Body of pancreas (tissue), 4 donors: Measurements from ENCODE around the gene POLR3E. TPM values are rescaled to one million over a fixed set of nuclear protein-coding genes. Genes with fewer than 3 reads are reported as not detected.

Experiments used
- ATAC-seq: fragments of 150-250 bp; one replicate; pipeline ENCODE4 v1.9.1; 2016
- DNase-seq, 4 donors: peaks; one replicate each; pipeline ENCODE4 v3.0.0-alpha.2; 2019
- H3K27ac ChIP-seq, 4 donors: fragments of 200-600 bp; sonication (generic); 1 replicate in 3 of 4; 2 replicates in 1 of 4; pipeline versions ENCODE4 v1.5.1 to v1.6.1; 2016 to 2019; ENCODE audit warnings: mild to moderate bottlenecking in 1 of 4, mixed read lengths in 1 of 4, moderate library complexity in 1 of 4
- H3K27me3 ChIP-seq, 2 donors: fragments of 200-600 bp; sonication (generic); one replicate each; pipeline ENCODE4 v1.6.0; 2016; ENCODE audit warnings: mild to moderate bottlenecking in 1 of 2
- H3K36me3 ChIP-seq, 2 donors: fragments of 200-600 bp; sonication (generic); replicated peaks in 1 of 2; 2 replicates each; pipeline ENCODE4 v1.5.1; 2016; ENCODE audit warnings: low read depth in 2 of 2; ENCODE audit not compliant: insufficient read depth in 1 of 2
- H3K4me1 ChIP-seq: fragments of 200-600 bp; sonication (generic); one replicate; pipeline ENCODE4 v1.6.0; 2016
- H3K4me3 ChIP-seq, 2 donors: fragments of 200-600 bp; sonication (generic); 1 replicate in 1 of 2; 2 replicates in 1 of 2; pipeline ENCODE4 v1.5.1; 2016 to 2019
- H3K9me3 ChIP-seq, 3 donors: fragments of 200-600 bp; sonication (generic); 1 replicate in 2 of 3; 2 replicates in 1 of 3; pipeline ENCODE4 v1.5.1; 2016
- CTCF ChIP-seq, 7 experiments: fragments of 450-650 bp in 4 of 7; fragments of 200-600 bp in 3 of 7; sonication (generic) in 3 of 7; IDR thresholded peaks; one replicate each; pipeline ENCODE4 v1.5.1; 2016 to 2019; ENCODE audit warnings: antibody characterized with exemption in 7 of 7
- POLR2A ChIP-seq, 3 donors: fragments of 450-650 bp; IDR thresholded peaks; one replicate each; pipeline ENCODE4 v1.6.1; 2016; ENCODE audit warnings: antibody characterized with exemption in 3 of 3, mild to moderate bottlenecking in 2 of 3
- WGBS, 2 donors: methylation state at CpG; one replicate each; pipeline ENCODE4 v1.1.5; 2017; 5-methylcytosine and 5-hydroxymethylcytosine counted together
- intact Hi-C: fragments of 100-400 bp; cut with DNase I; formaldehyde crosslinking; loops from one replicate; pipeline ENCODE4 v1.15.1; 2023
- total RNA-seq, 2 donors: library from RNA; depleted of rRNA; stranded (reverse); fragments of >200 nt; gene quantifications; one replicate each; pipeline ENCODE4 v1.1.0, GENCODE V29; 2016

Gene POLR3E
- total RNA-seq, 2 donors from 2014 or later = 52.1 to 94.9 TPM

- intact Hi-C loops = no loop called here
- H3K4me1 ChIP-seq = peaks cover 7% of the 10 kb centered on the region
- H3K9me3 ChIP-seq = no peaks in the 10 kb centered on the region
- no peak overlapping the region for H3K4me3 ChIP-seq
- no peak for DNase-seq
- no peak for ATAC-seq
- H3K36me3 ChIP-seq = peaks cover 0 to 33% of the 10 kb centered on the region in 2 donors
- no peaks in the 10 kb centered on the region for H3K27me3 ChIP-seq
- H3K27ac ChIP-seq = no peak overlapping the region
- TF ChIP-seq POLR2A (IDR thresholded peaks at IDR 0.05) (no peak), CTCF (IDR thresholded peaks at IDR 0.05) (no peak)
- WGBS, 2 donors = 90% methylated on average over 9 to 24 of the region's 24 CpGs
These were observed 27.0 kb downstream of the POLR3E start for GRCh38 chr16:22323959-22324786.

GRCh38 chr16:22324787-22325597 is 27.8 kb downstream of the POLR3E start:
- WGBS, 2 donors = 87 to 94% methylated on average over 17 to 19 of the region's 19 CpGs

GRCh38 chr16:22325598-22326368 is 28.6 kb downstream of the POLR3E start:
- no peak overlapping the region for H3K27ac ChIP-seq
- H3K36me3 ChIP-seq = peaks cover 0 to 31% of the 10 kb centered on the region in 2 donors
- peaks cover 7% of the 10 kb centered on the region for H3K4me1 ChIP-seq
- H3K27me3 ChIP-seq = no peaks in the 10 kb centered on the region
- H3K4me3 ChIP-seq = no peak overlapping the region
- no peak for ATAC-seq
- intact Hi-C loops = no loop called here
- TF ChIP-seq POLR2A (IDR thresholded peaks at IDR 0.05) (no peak), CTCF (IDR thresholded peaks at IDR 0.05) (no peak)
- H3K9me3 ChIP-seq = no peaks in the 10 kb centered on the region
- 91 to 95% methylated on average over 24 to 39 of the region's 46 CpGs for WGBS, 2 donors
- DNase-seq = no peak

More at GRCh38 chr16:22324787-22325597, 27.8 kb downstream of the POLR3E start:
- Histone ChIP-seq H3K36me3 (peaks cover 0 to 33% of the 10 kb centered on the region in 2 donors), H3K27me3 (no peaks in the 10 kb centered on the region), H3K27ac (no peak overlapping the region), H3K4me1 (peaks cover 7% of the 10 kb centered on the region), H3K4me3 (no peak overlapping the region), H3K9me3 (no peaks in the 10 kb centered on the region)
- intact Hi-C loops = no loop called here
- no peak for DNase-seq
- no peak for TF ChIP-seq POLR2A (IDR thresholded peaks at IDR 0.05)
- TF ChIP-seq CTCF (IDR thresholded peaks at IDR 0.05) = no peak
- ATAC-seq = no peak

GRCh38 chr16:22326369-22326652 is 29.1 kb downstream of the POLR3E start:
- WGBS, 2 donors = 79 to 81% methylated on average over 2 to 4 of the region's 4 CpGs

More at GRCh38 chr16:22326369-22326652, 29.1 kb downstream of the POLR3E start:
- intact Hi-C loops = no loop called here
- Histone ChIP-seq H3K9me3 (no peaks in the 10 kb centered on the region), H3K27ac (no peak overlapping the region), H3K4me3 (no peak overlapping the region), H3K27me3 (no peaks in the 10 kb centered on the region), H3K4me1 (peaks cover 7% of the 10 kb centered on the region), H3K36me3 (peaks cover 0 to 29% of the 10 kb centered on the region in 2 donors)
- TF ChIP-seq CTCF (IDR thresholded peaks at IDR 0.05) (no peak), POLR2A (IDR thresholded peaks at IDR 0.05) (no peak)
- DNase-seq (no peak), ATAC-seq (no peak)
